K562 (cell line): ENCODE results near the gene LMBR1. TPM values are rescaled to one million over a fixed set of nuclear protein-coding genes. Genes with fewer than 3 reads are reported as not detected.

Experiments
- CREM ChIP-seq: IDR thresholded peaks from 2 replicates; pipeline ENCODE4 v1.6.1; 2014; ENCODE audit warnings: antibody characterized with exemption, low read depth
- FOXJ3 ChIP-seq: sonication (generic); formaldehyde crosslinking; IDR thresholded peaks from 2 replicates; pipeline ENCODE4 v1.4.0; 2020; ENCODE audit warnings: mild to moderate bottlenecking, missing genetic modification reagents
- MEF2D ChIP-seq: conservative IDR thresholded peaks from 2 replicates; pipeline ENCODE4 v1.6.1; 2016; ENCODE audit warnings: low read depth, missing genetic modification characterization, missing compliant biosample characterization
- MYC ChIP-seq, 2 experiments: fragments of 250-450 bp in 1 of 2; sonication (Bioruptor Pico) in 1 of 2; IDR thresholded peaks; 2 replicates each; pipeline versions ENCODE4 v1.5.1 to v1.6.1; 2012 to 2021; ENCODE audit warnings: low read depth in 2 of 2, borderline replicate concordance in 1 of 2, improper control_type of control experiment in 1 of 2, low read length in 1 of 2, mild to moderate bottlenecking in 1 of 2, moderate library complexity in 1 of 2
- PHF8 ChIP-seq: fragments of 200-600 bp; sonication (generic); IDR thresholded peaks from 2 replicates; pipeline ENCODE4 v1.6.1; 2012; ENCODE audit warnings: mixed run types, mild to moderate bottlenecking, inconsistent platforms, low read length, moderate library complexity, borderline replicate concordance
- SIN3A ChIP-seq, 2 experiments: fragments of 150-350 bp in 1 of 2; IDR thresholded peaks; 2 replicates each; pipeline ENCODE4 v1.6.1; 2011 to 2016; ENCODE audit warnings: borderline replicate concordance in 2 of 2, low read depth in 2 of 2, low read length in 2 of 2, mild to moderate bottlenecking in 2 of 2, moderate library complexity in 2 of 2; ENCODE audit not compliant: control insufficient read depth in 1 of 2
- SIN3B ChIP-seq: fragments of 450-650 bp; IDR thresholded peaks from 2 replicates; pipeline ENCODE4 v1.6.1; 2017; ENCODE audit warnings: low read depth, mild to moderate bottlenecking, moderate library complexity
- ZNF23 ChIP-seq: fragments of 250-450 bp; sonication (Bioruptor Pico); IDR thresholded peaks from 2 replicates; pipeline ENCODE4 v1.4.0; 2020; ENCODE audit warnings: mild to moderate bottlenecking
- ZNF76 ChIP-seq: fragments of 250-450 bp; sonication (Bioruptor Pico); IDR thresholded peaks from 2 replicates; pipeline ENCODE4 v1.4.0; 2020; ENCODE audit warnings: mild to moderate bottlenecking, moderate library complexity, borderline replicate concordance
- polyA plus RNA-seq, 8 experiments: library from polyadenylated mRNA; depleted of rRNA in 4 of 8; stranded (reverse) in 5 of 8; unstranded in 3 of 8; fragments of >200 nt; fragmentation: Nextera tagmentation in 2 of 8; fragmentation: Illumina TruSeq in 1 of 8; extraction: Ambion mirVana in 2 of 8; extraction: Trizol in 1 of 8; gene quantifications; 2 replicates each; pipeline versions ENCODE4 v1.2.1 to v1.2.3, GENCODE V29; 2011 to 2014; ENCODE audit warnings: inconsistent platforms in 1 of 8, missing spikeins in 1 of 8
- total RNA-seq, 7 experiments: library from RNA; depleted of rRNA in 6 of 7; stranded (reverse); fragments of >200 nt in 6 of 7; fragmentation: Illumina TruSeq in 2 of 7; extraction: Trizol in 2 of 7; gene quantifications; 2 replicates each; pipeline versions ENCODE4 v1.2.1 to v1.2.3, GENCODE V29; 2011 to 2021; ENCODE audit warnings: low replicate concordance in 1 of 7
- TF ChIP-seq, protein P1 (sequence below): sonication (generic); formaldehyde crosslinking; IDR thresholded peaks from 2 replicates; pipeline ENCODE4 v1.8.0; 2022; ENCODE audit warnings: mild to moderate bottlenecking, missing genetic modification reagents, borderline replicate concordance
- TF ChIP-seq, protein P2 (sequence below), 2 experiments: fragments of 450-650 bp; IDR thresholded peaks; 2 replicates each; pipeline ENCODE4 v1.6.1; 2016
- TF ChIP-seq, protein P3 (sequence below): IDR thresholded peaks from 2 replicates; pipeline ENCODE4 v1.6.1; 2016; ENCODE audit warnings: missing genetic modification characterization, missing compliant biosample characterization
- TF ChIP-seq, protein P4 (sequence below), 3 experiments: IDR thresholded peaks in 2 of 3; conservative IDR thresholded peaks in 1 of 3; 2 replicates each; pipeline ENCODE4 v1.5.1; 2011 to 2012; ENCODE audit warnings: low read length in 3 of 3, mild to moderate bottlenecking in 3 of 3, control low read depth in 2 of 3, improper control_type of control experiment in 1 of 3, inconsistent platforms in 1 of 3, low read depth in 1 of 3, mixed read lengths in 1 of 3, moderate library complexity in 1 of 3; ENCODE audit not compliant: insufficient read depth in 2 of 3
- TF ChIP-seq, protein P5 (sequence below): sonication (generic); formaldehyde crosslinking; IDR thresholded peaks from 2 replicates; pipeline ENCODE4 v1.8.1; 2023; ENCODE audit warnings: missing genetic modification reagents, mild to moderate bottlenecking, borderline replicate concordance

The LMBR1 gene
- total and polyA plus RNA-seq, 9 of the 15 experiments (the other 6 are each of a cell fraction or from before 2014, with no cell fraction given), result 7.7 to 90.0 (median 59.9) TPM

DNA sequence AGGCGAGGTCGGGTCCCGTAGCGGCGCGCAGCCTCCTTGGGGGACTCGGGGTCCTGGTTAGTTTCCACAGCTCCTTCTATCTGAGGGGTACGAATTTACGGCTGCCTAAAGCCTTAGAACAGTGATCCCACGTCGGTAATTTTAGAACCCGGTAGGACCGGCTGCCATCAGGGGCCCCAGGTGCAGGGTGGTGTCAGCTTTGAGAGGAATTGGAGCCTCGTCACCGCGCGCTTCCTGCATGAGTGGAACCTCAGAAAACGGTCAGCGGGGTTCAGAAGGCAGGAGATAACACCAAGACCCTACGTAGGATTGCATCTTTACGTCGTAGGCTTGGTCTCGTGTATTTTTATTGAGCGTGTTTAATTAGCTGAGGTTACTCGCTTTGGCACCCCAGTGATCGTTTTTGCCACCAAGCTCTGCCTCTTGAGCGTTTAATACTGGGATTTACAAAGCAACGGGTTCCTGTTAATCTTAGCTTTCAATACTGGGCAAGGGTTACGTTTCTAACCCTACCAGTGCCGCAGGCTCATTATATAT is 252.0 kb downstream of the LMBR1 start (continued):
- TF ChIP-seq SIN3B (no peak; the same call in 1 of the 2 replicates), ZNF76 (CRISPR knock-in tag) (no peak), CREM (peak; percentile 64; the same call in 1 of the 2 replicates), PHF8 (peak; percentile 2; the same call in 1 of the 2 replicates), SIN3A (IDR thresholded peaks at IDR 0.05; ENCODE audit: borderline replicate concordance in 2 of 2, control insufficient read depth in 1 of 2, low read depth in 2 of 2, low read length in 2 of 2) (peak in 1 of 2 experiments; percentile 6; a peak in 1 of 4 replicates), MYC (IDR thresholded peaks at IDR 0.05; ENCODE audit: low read depth, low read length) (no peak), MYC (CRISPR knock-in tag; IDR thresholded peaks at IDR 0.05; ENCODE audit: borderline replicate concordance, low read depth) (peak; percentile 83), ZNF23 (CRISPR knock-in tag) (no peak), FOXJ3 (no peak), MEF2D (no peak)
- TF ChIP-seq, protein P1, sequence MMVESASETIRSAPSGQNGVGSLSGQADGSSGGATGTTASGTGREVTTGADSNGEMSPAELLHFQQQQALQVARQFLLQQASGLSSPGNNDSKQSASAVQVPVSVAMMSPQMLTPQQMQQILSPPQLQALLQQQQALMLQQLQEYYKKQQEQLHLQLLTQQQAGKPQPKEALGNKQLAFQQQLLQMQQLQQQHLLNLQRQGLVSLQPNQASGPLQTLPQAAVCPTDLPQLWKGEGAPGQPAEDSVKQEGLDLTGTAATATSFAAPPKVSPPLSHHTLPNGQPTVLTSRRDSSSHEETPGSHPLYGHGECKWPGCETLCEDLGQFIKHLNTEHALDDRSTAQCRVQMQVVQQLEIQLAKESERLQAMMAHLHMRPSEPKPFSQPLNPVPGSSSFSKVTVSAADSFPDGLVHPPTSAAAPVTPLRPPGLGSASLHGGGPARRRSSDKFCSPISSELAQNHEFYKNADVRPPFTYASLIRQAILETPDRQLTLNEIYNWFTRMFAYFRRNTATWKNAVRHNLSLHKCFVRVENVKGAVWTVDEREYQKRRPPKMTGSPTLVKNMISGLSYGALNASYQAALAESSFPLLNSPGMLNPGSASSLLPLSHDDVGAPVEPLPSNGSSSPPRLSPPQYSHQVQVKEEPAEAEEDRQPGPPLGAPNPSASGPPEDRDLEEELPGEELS (CRISPR knock-in tag), result no peak
- TF ChIP-seq, protein P2, sequence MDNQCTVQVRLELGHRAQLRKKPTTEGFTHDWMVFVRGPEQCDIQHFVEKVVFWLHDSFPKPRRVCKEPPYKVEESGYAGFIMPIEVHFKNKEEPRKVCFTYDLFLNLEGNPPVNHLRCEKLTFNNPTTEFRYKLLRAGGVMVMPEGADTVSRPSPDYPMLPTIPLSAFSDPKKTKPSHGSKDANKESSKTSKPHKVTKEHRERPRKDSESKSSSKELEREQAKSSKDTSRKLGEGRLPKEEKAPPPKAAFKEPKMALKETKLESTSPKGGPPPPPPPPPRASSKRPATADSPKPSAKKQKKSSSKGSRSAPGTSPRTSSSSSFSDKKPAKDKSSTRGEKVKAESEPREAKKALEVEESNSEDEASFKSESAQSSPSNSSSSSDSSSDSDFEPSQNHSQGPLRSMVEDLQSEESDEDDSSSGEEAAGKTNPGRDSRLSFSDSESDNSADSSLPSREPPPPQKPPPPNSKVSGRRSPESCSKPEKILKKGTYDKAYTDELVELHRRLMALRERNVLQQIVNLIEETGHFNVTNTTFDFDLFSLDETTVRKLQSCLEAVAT (IDR thresholded peaks at IDR 0.05), result no peak
- TF ChIP-seq, protein P3, sequence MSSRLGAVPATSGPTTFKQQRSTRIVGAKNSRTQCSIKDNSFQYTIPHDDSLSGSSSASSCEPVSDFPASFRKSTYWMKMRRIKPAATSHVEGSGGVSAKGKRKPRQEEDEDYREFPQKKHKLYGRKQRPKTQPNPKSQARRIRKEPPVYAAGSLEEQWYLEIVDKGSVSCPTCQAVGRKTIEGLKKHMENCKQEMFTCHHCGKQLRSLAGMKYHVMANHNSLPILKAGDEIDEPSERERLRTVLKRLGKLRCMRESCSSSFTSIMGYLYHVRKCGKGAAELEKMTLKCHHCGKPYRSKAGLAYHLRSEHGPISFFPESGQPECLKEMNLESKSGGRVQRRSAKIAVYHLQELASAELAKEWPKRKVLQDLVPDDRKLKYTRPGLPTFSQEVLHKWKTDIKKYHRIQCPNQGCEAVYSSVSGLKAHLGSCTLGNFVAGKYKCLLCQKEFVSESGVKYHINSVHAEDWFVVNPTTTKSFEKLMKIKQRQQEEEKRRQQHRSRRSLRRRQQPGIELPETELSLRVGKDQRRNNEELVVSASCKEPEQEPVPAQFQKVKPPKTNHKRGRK, result no peak
- TF ChIP-seq, protein P4, sequence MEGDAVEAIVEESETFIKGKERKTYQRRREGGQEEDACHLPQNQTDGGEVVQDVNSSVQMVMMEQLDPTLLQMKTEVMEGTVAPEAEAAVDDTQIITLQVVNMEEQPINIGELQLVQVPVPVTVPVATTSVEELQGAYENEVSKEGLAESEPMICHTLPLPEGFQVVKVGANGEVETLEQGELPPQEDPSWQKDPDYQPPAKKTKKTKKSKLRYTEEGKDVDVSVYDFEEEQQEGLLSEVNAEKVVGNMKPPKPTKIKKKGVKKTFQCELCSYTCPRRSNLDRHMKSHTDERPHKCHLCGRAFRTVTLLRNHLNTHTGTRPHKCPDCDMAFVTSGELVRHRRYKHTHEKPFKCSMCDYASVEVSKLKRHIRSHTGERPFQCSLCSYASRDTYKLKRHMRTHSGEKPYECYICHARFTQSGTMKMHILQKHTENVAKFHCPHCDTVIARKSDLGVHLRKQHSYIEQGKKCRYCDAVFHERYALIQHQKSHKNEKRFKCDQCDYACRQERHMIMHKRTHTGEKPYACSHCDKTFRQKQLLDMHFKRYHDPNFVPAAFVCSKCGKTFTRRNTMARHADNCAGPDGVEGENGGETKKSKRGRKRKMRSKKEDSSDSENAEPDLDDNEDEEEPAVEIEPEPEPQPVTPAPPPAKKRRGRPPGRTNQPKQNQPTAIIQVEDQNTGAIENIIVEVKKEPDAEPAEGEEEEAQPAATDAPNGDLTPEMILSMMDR (IDR thresholded peaks at IDR 0.05 in 2 of 3, conservative IDR thresholded peaks at IDR 0.05 in 1 of 3; ENCODE audit: insufficient read depth in 2 of 3, low read depth in 1 of 3, low read length in 3 of 3), result no peak
- TF ChIP-seq, protein P5, sequence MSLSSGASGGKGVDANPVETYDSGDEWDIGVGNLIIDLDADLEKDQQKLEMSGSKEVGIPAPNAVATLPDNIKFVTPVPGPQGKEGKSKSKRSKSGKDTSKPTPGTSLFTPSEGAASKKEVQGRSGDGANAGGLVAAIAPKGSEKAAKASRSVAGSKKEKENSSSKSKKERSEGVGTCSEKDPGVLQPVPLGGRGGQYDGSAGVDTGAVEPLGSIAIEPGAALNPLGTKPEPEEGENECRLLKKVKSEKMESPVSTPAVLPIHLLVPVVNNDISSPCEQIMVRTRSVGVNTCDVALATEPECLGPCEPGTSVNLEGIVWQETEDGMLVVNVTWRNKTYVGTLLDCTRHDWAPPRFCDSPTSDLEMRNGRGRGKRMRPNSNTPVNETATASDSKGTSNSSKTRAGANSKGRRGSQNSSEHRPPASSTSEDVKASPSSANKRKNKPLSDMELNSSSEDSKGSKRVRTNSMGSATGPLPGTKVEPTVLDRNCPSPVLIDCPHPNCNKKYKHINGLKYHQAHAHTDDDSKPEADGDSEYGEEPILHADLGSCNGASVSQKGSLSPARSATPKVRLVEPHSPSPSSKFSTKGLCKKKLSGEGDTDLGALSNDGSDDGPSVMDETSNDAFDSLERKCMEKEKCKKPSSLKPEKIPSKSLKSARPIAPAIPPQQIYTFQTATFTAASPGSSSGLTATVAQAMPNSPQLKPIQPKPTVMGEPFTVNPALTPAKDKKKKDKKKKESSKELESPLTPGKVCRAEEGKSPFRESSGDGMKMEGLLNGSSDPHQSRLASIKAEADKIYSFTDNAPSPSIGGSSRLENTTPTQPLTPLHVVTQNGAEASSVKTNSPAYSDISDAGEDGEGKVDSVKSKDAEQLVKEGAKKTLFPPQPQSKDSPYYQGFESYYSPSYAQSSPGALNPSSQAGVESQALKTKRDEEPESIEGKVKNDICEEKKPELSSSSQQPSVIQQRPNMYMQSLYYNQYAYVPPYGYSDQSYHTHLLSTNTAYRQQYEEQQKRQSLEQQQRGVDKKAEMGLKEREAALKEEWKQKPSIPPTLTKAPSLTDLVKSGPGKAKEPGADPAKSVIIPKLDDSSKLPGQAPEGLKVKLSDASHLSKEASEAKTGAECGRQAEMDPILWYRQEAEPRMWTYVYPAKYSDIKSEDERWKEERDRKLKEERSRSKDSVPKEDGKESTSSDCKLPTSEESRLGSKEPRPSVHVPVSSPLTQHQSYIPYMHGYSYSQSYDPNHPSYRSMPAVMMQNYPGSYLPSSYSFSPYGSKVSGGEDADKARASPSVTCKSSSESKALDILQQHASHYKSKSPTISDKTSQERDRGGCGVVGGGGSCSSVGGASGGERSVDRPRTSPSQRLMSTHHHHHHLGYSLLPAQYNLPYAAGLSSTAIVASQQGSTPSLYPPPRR (CRISPR knock-in tag), result no peak
